ENCODE data around the gene ECHDC3. TPM values are rescaled to one million over a fixed set of nuclear protein-coding genes. Genes with fewer than 3 reads are reported as not detected.
A peak's percentile ranks its signal among the peaks of the same experiment; 100 is the strongest.

The ECHDC3 gene
- total RNA-seq, 1 donor = 1.3 TPM

- H3K4me3 ChIP-seq (ENCODE audit: low read depth, low read length) = no peak overlapping the region
- no peak for TF ChIP-seq CTCF (IDR thresholded peaks at IDR 0.05; ENCODE audit: insufficient read depth, low read depth, low read length)
- no peak for DNase-seq (ENCODE audit: low read depth)
These were observed 1.3 kb upstream of the ECHDC3 start for GRCh38 chr10:11740907-11741306.

GRCh38 chr10:11741608-11742007 is 574 bp upstream of the ECHDC3 start:
- peak overlapping the region; percentile 58 for H3K4me3 ChIP-seq (ENCODE audit: low read depth, low read length)
- no peak for DNase-seq (ENCODE audit: low read depth)
- TF ChIP-seq CTCF (IDR thresholded peaks at IDR 0.05; ENCODE audit: insufficient read depth, low read depth, low read length) = no peak

- DNase-seq (ENCODE audit: low read depth) = no peak
- peak overlapping the region; percentile 64 for H3K4me3 ChIP-seq (ENCODE audit: low read depth, low read length)
- TF ChIP-seq CTCF (IDR thresholded peaks at IDR 0.05; ENCODE audit: insufficient read depth, low read depth, low read length) = no peak
These were observed 657 bp downstream of the ECHDC3 start for GRCh38 chr10:11742779-11743298.

- TF ChIP-seq CTCF (IDR thresholded peaks at IDR 0.05; ENCODE audit: insufficient read depth, low read depth, low read length) = no peak
- no peak overlapping the region for H3K4me3 ChIP-seq (ENCODE audit: low read depth, low read length)
- DNase-seq (ENCODE audit: low read depth) = no peak
These were observed 1.5 kb downstream of the ECHDC3 start for GRCh38 chr10:11743461-11744338.

- no peak overlapping the region for H3K4me3 ChIP-seq (ENCODE audit: low read depth, low read length)
These were observed 2.9 kb downstream of the ECHDC3 start for GRCh38 chr10:11745045-11745444.

GRCh38 chr10:11746883-11747539 is 4.8 kb downstream of the ECHDC3 start:
- H3K4me3 ChIP-seq (ENCODE audit: low read depth, low read length) = no peak overlapping the region
- DNase-seq (ENCODE audit: low read depth) = peak; percentile 47
- no peak for TF ChIP-seq CTCF (IDR thresholded peaks at IDR 0.05; ENCODE audit: insufficient read depth, low read depth, low read length)

More at GRCh38 chr10:11745045-11745444, 2.9 kb downstream of the ECHDC3 start:
- no peak for DNase-seq (ENCODE audit: low read depth)
- no peak for TF ChIP-seq CTCF (IDR thresholded peaks at IDR 0.05; ENCODE audit: insufficient read depth, low read depth, low read length)

Data from fibroblast of villous mesenchyme (primary cell).